OCI-LY3 (cell line): ENCODE results near the gene ZNF587B.

ENCODE experiments used
- EZH2phosphoT487 ChIP-seq: fragments of 200-600 bp; shearing (Covaris generic); IDR thresholded peaks from 2 replicates; pipeline ENCODE4 v1.6.1; 2018; ENCODE audit warnings: antibody characterized with exemption, mixed run types, low read depth
- TF ChIP-seq, protein P1 (sequence below): fragments of 200-600, 300-600 bp; sonication (generic); IDR thresholded peaks from 2 replicates; pipeline ENCODE4 v1.5.1; 2014; ENCODE audit warnings: antibody characterized with exemption, low read length, low read depth

DNA sequence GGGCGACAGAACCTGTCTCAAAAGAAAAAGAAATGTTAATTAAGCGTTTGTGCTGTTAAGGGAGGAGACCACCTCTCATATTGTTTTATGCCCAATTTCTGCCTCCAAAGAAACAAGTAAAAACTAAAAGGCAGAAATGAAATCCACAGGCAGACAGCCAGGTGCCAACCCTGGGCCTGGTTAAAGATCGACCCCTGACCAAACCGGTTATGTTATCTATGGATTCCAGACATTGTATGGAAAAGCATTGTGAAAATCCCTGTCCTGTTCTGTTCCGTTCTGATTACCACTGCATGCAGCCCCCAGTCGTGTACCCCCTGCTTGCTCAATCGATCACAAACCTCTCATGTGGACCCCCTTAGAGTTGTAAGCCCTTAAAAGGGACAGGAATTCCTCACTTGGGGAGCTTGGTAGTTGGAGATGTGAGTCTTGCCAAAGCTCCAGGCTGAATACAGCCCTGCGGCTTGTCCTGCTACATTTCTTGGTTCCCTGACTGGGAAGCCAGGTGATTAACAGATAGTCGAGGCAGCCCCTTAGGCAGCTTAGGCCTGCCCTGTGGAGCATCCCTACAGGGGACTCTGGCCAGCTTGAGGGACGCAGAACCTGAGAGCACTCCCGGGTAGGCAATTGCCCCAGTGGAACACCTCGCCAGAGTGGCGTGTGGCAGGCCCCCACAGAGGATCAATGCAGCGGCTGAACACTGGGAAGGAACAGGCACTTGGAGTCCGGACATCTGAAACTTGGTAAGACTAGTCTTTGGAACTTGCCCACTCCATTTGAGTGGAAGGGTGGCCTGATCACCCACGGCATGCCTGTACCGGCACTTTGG, 14.6 kb upstream of the ZNF587B start:
- TF ChIP-seq, protein P1, sequence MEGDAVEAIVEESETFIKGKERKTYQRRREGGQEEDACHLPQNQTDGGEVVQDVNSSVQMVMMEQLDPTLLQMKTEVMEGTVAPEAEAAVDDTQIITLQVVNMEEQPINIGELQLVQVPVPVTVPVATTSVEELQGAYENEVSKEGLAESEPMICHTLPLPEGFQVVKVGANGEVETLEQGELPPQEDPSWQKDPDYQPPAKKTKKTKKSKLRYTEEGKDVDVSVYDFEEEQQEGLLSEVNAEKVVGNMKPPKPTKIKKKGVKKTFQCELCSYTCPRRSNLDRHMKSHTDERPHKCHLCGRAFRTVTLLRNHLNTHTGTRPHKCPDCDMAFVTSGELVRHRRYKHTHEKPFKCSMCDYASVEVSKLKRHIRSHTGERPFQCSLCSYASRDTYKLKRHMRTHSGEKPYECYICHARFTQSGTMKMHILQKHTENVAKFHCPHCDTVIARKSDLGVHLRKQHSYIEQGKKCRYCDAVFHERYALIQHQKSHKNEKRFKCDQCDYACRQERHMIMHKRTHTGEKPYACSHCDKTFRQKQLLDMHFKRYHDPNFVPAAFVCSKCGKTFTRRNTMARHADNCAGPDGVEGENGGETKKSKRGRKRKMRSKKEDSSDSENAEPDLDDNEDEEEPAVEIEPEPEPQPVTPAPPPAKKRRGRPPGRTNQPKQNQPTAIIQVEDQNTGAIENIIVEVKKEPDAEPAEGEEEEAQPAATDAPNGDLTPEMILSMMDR = no peak
- no peak for TF ChIP-seq EZH2phosphoT487
